Endothelial cell of umbilical vein (primary cell): Measurements from ENCODE around the gene ZNF213.

Experiments used
- CTCF ChIP-seq, 2 donors: IDR thresholded peaks; 1 replicate in 1 of 2; 2 replicates in 1 of 2; pipeline ENCODE4 v1.5.1; 2011; ENCODE audit warnings: low read length in 2 of 2, mild to moderate bottlenecking in 2 of 2, moderate library complexity in 2 of 2, control low read depth in 1 of 2, inconsistent platforms in 1 of 2, low read depth in 1 of 2; ENCODE audit not compliant: insufficient read depth in 1 of 2; ENCODE audit errors: extremely low read depth in 1 of 2
- EZH2 ChIP-seq: IDR thresholded peaks from 2 replicates; pipeline ENCODE4 v1.6.1; 2012; ENCODE audit warnings: borderline replicate concordance, low read depth, mild to moderate bottlenecking, moderate library complexity, low read length, inconsistent platforms; ENCODE audit not compliant: severe bottlenecking
- FOS ChIP-seq: IDR thresholded peaks from 2 replicates; pipeline ENCODE4 v1.6.1; 2011; ENCODE audit warnings: mild to moderate bottlenecking, low read length, moderate library complexity, borderline replicate concordance; ENCODE audit not compliant: insufficient read depth
- GATA2 ChIP-seq: IDR thresholded peaks from 2 replicates; pipeline ENCODE4 v1.7.0; 2011; ENCODE audit warnings: low read depth, mild to moderate bottlenecking, moderate library complexity, mixed read lengths, low read length; ENCODE audit not compliant: insufficient read length, insufficient read depth
- JUN ChIP-seq: IDR thresholded peaks from 2 replicates; pipeline ENCODE4 v1.6.1; 2011; ENCODE audit warnings: borderline replicate concordance, low read depth; ENCODE audit not compliant: insufficient read length, insufficient read depth
- MYC ChIP-seq: IDR thresholded peaks from one replicate; pipeline ENCODE4 v1.6.1; 2011; ENCODE audit warnings: mild to moderate bottlenecking, low read depth, low read length
- POLR2A ChIP-seq: IDR thresholded peaks from 2 replicates; pipeline ENCODE4 v1.6.1; 2012; ENCODE audit warnings: low read depth, mild to moderate bottlenecking, control low read depth, low read length
- POLR2AphosphoS5 ChIP-seq: IDR thresholded peaks from 2 replicates; pipeline ENCODE4 v1.6.1; 2012; ENCODE audit warnings: low read depth, mild to moderate bottlenecking, control low read depth, low read length, moderate library complexity; ENCODE audit not compliant: insufficient read depth
- TF ChIP-seq, protein P1 (sequence below): IDR thresholded peaks from 2 replicates; pipeline ENCODE4 v1.6.1; 2011; ENCODE audit not compliant: insufficient read depth, insufficient read length

DNA sequence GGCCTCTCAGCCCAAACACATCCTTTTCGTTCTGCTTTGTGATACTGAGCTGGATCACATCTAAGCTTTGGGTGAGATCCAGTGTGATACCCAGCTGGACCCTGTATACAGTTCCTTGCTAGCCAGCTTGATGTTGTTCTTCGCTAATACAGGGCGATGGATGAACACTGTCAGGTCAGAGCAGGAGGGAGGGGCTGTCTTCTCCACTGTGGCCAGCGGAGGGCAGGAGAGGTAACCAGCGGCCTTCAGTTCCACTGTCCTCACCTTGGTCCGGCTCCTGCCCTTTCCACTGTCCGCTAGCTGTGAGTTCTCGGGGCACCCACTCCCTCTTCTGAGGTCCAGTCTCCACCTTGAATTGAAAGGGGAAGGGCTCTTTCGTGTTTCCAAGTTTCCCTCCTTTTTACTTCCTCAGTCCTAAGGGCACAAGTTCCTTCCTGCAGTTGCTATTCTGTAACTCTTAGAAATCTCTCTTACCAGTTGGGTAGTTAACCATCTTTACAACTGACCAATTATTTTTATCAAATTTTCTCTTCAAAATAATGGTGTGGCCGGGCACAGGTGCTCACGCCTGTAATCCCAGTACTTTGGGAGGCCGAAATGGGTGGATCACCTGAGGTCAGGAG is 3.0 kb upstream of the ZNF213 start:
- TF ChIP-seq CTCF (IDR thresholded peaks at IDR 0.05; ENCODE audit: extremely low read depth in 1 of 2, insufficient read depth in 1 of 2, low read depth in 1 of 2, low read length in 2 of 2) (peak; percentile 67 to 74), EZH2 (no peak), POLR2A (no peak), POLR2AphosphoS5 (no peak), MYC (no peak), GATA2 (no peak), FOS (no peak), JUN (no peak)
- TF ChIP-seq, protein P1, sequence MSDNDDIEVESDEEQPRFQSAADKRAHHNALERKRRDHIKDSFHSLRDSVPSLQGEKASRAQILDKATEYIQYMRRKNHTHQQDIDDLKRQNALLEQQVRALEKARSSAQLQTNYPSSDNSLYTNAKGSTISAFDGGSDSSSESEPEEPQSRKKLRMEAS, result no peak
